K562 (cell line): ENCODE data around the gene CHMP2A. TPM values are rescaled to one million over a fixed set of nuclear protein-coding genes. Genes with fewer than 3 reads are reported as not detected.

ENCODE experiments used
- ARHGAP35 ChIP-seq: fragments of 450-650 bp; IDR thresholded peaks from 2 replicates; pipeline ENCODE4 v1.6.1; 2018; ENCODE audit not compliant: partially characterized antibody
- BCL6 ChIP-seq: fragments of 250-450 bp; sonication (Bioruptor Pico); IDR thresholded peaks from 2 replicates; pipeline ENCODE4 v1.4.0; 2020
- BDP1 ChIP-seq: IDR thresholded peaks from 3 replicates; pipeline ENCODE4 v1.6.1; 2011; ENCODE audit not compliant: insufficient read length, insufficient read depth
- BMI1 ChIP-seq: fragments of 150-350 bp; IDR thresholded peaks from 2 replicates; pipeline ENCODE4 v1.6.1; 2014; ENCODE audit warnings: low read length
- BRF2 ChIP-seq: IDR thresholded peaks from 3 replicates; pipeline ENCODE4 v1.6.1; 2011; ENCODE audit warnings: borderline replicate concordance, mild to moderate bottlenecking; ENCODE audit not compliant: insufficient read length, insufficient read depth
- CHCHD3 ChIP-seq: fragments of 250-450 bp; sonication (Bioruptor Pico); IDR thresholded peaks from 2 replicates; pipeline ENCODE4 v2.1.2; 2022; ENCODE audit warnings: mild to moderate bottlenecking
- GATAD2B ChIP-seq: fragments of 450-650 bp; IDR thresholded peaks from 2 replicates; pipeline ENCODE4 v1.6.1; 2017; ENCODE audit warnings: mild to moderate bottlenecking, borderline replicate concordance
- HMG20A ChIP-seq: fragments of 450-650 bp; formaldehyde crosslinking; conservative IDR thresholded peaks from 2 replicates; pipeline ENCODE4 v1.4.0; 2020; ENCODE audit warnings: mild to moderate bottlenecking, mixed read lengths
- L3MBTL2 ChIP-seq: fragments of 450-650 bp; IDR thresholded peaks from 2 replicates; pipeline ENCODE4 v1.6.1; 2016; ENCODE audit warnings: mild to moderate bottlenecking, moderate library complexity
- PHB ChIP-seq: fragments of 250-450 bp; sonication (Bioruptor Pico); IDR thresholded peaks from 2 replicates; pipeline ENCODE4 v1.5.0; 2021
- PHB2 ChIP-seq: fragments of 450-650 bp; IDR thresholded peaks from 2 replicates; pipeline ENCODE4 v1.6.1; 2017; ENCODE audit warnings: low read depth
- POLR3G ChIP-seq: IDR thresholded peaks from 2 replicates; pipeline ENCODE4 v1.6.1; 2011; ENCODE audit not compliant: insufficient read length, insufficient replicate concordance; ENCODE audit errors: extremely low read depth
- SRSF9 ChIP-seq: fragments of 200-400 bp; formaldehyde crosslinking; IDR thresholded peaks from 2 replicates; pipeline ENCODE4 v1.6.1; 2017; ENCODE audit warnings: low read depth, low read length, borderline replicate concordance
- TCF3 ChIP-seq: sonication (generic); formaldehyde crosslinking; IDR thresholded peaks from 2 replicates; pipeline ENCODE4 v1.4.0; 2020; ENCODE audit warnings: mild to moderate bottlenecking, missing genetic modification reagents
- TFAM ChIP-seq: fragments of 250-450 bp; sonication (Bioruptor Pico); conservative IDR thresholded peaks from 2 replicates; pipeline ENCODE4 v1.5.0; 2021; ENCODE audit warnings: mild to moderate bottlenecking, moderate library complexity
- ZBTB5 ChIP-seq: fragments of 450-650 bp; IDR thresholded peaks from 2 replicates; pipeline ENCODE4 v1.6.1; 2017; ENCODE audit warnings: antibody characterized with exemption
- ZNF318 ChIP-seq, 2 experiments: fragments of 450-650 bp; IDR thresholded peaks; 2 replicates each; pipeline ENCODE4 v1.6.1; 2016; ENCODE audit warnings: mild to moderate bottlenecking in 2 of 2, borderline replicate concordance in 1 of 2, low read depth in 1 of 2, moderate library complexity in 1 of 2
- ZSCAN29 ChIP-seq: fragments of 450-650 bp; IDR thresholded peaks from 2 replicates; pipeline ENCODE4 v1.6.1; 2017
- ZSCAN32 ChIP-seq: fragments of 450-650 bp; formaldehyde crosslinking; IDR thresholded peaks from 2 replicates; pipeline ENCODE4 v1.4.0; 2020; ENCODE audit warnings: mild to moderate bottlenecking, moderate library complexity
- polyA plus RNA-seq, 8 experiments: library from polyadenylated mRNA; depleted of rRNA in 4 of 8; stranded (reverse) in 5 of 8; unstranded in 3 of 8; fragments of >200 nt; fragmentation: Nextera tagmentation in 2 of 8; fragmentation: Illumina TruSeq in 1 of 8; extraction: Ambion mirVana in 2 of 8; extraction: Trizol in 1 of 8; gene quantifications; 2 replicates each; pipeline versions ENCODE4 v1.2.1 to v1.2.3, GENCODE V29; 2011 to 2014; ENCODE audit warnings: inconsistent platforms in 1 of 8, missing spikeins in 1 of 8
- total RNA-seq, 7 experiments: library from RNA; depleted of rRNA in 6 of 7; stranded (reverse); fragments of >200 nt in 6 of 7; fragmentation: Illumina TruSeq in 2 of 7; extraction: Trizol in 2 of 7; gene quantifications; 2 replicates each; pipeline versions ENCODE4 v1.2.1 to v1.2.3, GENCODE V29; 2011 to 2021; ENCODE audit warnings: low replicate concordance in 1 of 7

CHMP2A gene
- total and polyA plus RNA-seq, 9 of the 15 experiments (the other 6 are each of a cell fraction or from before 2014, with no cell fraction given), result 57.6 to 159 (median 87.2) TPM

- TF ChIP-seq PHB (no peak), HMG20A (CRISPR knock-in tag) (no peak), TCF3 (CRISPR knock-in tag) (0 out of 2 replicates have a peak, but pooled peaks have one; percentile 22), BRF2 (no peak), BDP1 (no peak), ZBTB5 (no peak), SRSF9 (no peak), ARHGAP35 (no peak), CHCHD3 (CRISPR knock-in tag) (no peak), BMI1 (no peak), ZSCAN29 (no peak), TFAM (CRISPR knock-in tag) (no peak), GATAD2B (no peak), BCL6 (no peak), POLR3G (no peak), ZNF318 (IDR thresholded peaks at IDR 0.05; ENCODE audit: borderline replicate concordance in 1 of 2, low read depth in 1 of 2) (no peak), PHB2 (no peak), L3MBTL2 (peak; percentile 98), ZSCAN32 (no peak)
Measured at GRCh38 chr19:58559275-58560006, 4.5 kb upstream of the CHMP2A start (continued).
